ENCODE measurements around the gene RASAL1.

The RASAL1 gene

DNA sequence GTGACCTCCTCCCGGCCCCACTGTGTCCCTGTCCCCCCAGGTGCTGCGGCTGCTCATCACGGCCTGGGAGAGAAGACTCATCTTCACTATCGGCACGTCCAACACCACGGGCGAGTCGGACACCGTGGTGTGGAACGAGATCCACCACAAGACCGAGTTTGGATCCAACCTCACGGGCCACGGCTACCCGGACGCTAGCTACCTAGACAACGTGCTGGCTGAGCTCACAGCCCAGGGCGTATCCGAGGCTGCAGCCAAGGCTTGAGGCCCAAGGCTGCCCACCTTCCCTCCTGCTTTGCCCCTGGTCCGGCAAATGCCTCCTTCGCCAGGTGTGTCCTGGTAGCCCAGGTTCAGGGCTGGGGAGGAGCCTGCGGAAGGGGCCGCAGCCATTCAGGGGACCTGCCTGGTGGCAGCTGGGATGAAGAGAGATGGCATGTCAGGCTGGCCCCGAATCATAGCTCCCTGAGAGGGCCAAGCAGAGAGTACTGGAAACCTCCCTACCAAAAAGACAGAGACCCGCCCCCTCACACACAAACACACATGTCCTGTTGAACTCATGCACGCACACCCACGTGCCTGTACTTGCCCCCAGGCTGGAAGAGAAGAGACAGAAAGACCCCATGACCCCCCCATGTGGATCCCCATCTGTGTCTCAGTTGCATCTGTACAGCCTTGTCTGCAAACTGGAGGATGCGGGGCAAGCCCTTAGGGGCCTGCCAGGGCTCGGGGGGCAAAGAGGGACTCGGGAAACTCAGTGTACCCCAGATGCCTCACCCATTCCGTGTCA is 38.7 kb downstream of the RASAL1 start:
- no peak for DNase-seq (ENCODE audit: low read depth in 3 of 3)

DNA sequence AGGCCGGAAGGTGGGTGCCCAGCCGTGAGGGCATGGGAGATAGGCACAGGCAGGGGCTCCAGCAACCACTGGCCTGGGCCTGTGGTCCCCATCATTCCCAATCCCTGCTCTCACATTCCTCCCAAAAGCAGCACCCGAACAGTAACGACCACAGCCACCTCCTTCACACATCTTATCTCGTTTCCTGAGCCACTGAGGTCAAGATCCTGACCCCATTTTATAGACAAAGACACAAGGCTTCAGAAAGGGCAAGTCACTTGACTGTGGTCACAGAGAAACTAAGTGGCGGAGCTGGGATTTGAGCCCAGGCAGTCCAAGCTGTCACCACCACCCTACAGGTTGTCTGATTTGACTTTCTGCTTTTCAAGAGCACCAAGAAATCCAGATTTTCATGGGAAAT is 40.2 kb downstream of the RASAL1 start:
- DNase-seq (ENCODE audit: low read depth in 3 of 3) = no peak

DNA sequence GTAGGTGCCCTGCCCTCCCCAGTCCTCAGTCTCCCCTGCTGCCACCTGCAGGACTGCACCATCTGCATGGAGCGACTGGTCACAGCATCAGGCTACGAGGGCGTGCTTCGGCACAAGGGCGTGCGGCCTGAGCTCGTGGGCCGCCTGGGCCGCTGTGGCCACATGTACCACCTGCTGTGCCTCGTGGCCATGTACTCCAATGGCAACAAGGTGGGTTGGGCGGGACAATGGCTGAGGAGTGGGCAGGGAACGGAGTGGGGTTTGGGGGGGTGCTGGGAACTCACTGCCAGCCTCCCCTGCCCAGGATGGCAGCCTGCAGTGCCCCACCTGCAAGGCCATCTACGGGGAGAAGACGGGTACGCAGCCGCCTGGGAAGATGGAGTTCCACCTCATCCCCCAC is 40.8 kb downstream of the RASAL1 start:
- no peak for DNase-seq (ENCODE audit: low read depth in 3 of 3)

DNA sequence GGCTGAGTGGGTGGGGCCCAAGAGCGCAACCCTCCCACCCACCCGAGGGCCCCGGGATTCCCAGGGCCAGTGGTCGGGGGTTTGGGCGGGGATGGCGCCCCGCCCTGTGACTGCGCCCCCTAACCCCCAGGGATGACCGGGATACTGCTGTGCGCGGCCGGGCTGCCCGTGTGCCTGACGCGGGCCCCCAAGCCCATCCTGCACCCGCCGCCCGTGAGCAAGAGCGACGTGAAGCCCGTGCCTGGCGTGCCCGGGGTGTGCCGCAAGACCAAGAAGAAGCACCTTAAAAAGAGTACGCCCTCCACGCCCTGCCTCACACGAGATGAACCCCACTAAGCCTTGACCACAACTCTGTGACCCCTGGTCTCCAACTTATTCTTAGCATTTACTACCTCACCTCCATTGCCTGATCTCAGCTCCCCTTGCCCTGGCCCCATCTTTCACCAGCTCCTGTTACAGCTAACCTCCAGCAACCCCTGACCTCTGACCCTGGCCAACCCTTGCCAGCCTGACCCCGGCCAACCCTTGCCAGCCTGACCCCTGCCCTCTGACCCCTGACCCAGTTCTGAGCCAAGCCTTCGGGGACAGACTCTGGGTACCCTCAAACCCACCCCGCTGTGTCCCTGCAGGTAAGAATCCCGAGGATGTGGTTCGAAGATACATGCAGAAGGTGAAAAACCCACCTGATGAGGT is 42.0 kb downstream of the RASAL1 start:
- DNase-seq (ENCODE audit: low read depth in 3 of 3) = no peak

DNA sequence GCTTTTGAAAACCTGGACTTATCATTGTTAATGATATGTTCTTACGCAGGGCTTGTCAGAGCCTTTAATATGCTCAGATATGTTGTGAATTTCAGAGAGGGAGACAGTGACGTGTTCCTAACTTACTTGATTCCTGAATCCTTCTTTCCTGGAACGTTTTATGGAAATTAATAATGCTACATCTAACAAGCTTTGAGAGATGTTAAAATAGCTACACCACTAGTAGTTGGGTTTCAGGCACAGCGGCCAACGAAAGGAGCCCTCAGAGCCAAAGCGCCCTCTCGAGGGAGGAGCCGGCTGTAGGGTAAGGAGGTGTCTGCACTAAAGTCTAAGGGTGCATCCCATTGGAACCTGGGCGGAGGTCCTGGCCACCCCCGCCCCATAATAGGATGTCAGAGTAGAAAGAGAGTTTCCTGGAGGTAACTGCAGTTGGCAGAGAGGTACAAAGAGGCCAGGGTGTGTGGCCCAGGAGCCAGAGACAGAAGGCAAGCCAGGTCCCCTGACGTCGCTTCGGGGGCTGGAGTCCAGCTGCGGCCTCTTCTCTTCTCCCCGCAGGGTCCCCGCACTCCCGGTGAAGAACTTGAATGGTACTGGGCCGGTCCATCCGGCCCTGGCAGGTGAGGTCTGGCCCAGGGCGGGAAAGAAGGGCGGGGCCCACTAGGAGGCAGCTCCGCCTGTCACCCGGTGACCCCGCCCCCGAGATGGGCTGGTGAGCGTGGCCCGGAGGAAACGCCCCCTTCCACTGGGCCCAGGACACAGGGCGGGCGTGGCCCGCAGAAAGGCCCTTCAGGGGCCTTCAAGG is 42.8 kb downstream of the RASAL1 start:
- no peak for DNase-seq (ENCODE audit: low read depth in 3 of 3)

DNA sequence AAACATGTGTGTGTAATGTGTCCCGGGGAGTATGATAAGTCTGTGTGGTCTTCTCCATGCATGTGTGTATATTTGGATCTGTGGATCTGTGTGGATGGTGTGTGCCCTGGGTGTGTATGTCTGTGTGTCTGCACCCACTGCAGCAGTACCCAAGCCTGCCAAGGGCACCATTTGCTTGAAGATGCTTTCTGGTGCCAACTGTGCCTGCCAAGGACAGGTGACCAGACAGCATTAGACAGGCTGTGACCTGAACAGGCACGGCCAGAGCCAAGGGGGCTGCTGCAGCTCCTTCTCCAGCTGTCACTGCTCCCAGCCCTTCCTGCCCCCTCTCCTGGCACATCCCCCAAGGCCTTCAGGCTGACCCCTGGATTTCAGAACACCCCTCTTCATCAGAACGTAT is 44.1 kb downstream of the RASAL1 start:
- DNase-seq (ENCODE audit: low read depth in 3 of 3) = no peak

DNA sequence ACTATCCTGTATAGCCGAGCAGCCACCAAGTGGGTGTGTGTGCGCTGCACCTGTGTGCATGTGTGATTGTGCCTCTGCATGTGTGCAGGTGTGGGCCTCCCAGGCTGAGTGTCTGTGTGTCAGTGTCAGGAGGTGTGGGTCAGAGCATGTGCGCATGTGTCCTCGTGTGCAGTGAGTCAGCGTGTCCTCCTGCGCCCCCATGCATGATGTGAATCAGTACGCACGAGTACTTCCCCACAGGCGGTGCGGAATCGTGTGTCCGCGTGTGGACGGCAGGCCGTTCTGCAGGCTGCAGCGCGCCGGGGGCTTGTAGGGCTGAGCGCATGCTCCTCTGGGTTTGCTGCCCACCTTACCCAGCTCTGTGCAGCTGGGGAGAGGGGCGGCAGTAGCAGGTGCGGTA is 44.8 kb downstream of the RASAL1 start:
- DNase-seq (ENCODE audit: low read depth in 3 of 3) = no peak

DNA sequence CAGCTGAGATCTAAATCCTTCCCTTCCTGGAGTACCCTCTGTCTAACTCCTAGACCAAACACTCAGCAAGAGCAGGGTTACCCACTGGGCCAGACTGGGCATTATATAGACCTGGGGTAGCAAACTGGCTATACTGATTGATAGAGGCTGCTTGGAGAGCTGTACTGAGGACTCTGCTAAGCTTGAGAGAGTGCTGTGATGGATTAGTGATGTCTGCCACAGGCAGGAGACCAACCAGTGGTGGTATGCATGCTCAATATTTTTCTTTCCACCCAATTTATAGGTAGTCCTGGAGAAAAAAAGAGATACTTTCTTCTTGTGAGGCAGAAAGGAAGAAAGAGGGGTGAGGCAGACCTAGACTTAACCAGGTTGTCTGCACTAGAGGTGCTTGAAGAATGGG is 45.7 kb downstream of the RASAL1 start:
- DNase-seq (ENCODE audit: low read depth in 3 of 3) = no peak

DNA sequence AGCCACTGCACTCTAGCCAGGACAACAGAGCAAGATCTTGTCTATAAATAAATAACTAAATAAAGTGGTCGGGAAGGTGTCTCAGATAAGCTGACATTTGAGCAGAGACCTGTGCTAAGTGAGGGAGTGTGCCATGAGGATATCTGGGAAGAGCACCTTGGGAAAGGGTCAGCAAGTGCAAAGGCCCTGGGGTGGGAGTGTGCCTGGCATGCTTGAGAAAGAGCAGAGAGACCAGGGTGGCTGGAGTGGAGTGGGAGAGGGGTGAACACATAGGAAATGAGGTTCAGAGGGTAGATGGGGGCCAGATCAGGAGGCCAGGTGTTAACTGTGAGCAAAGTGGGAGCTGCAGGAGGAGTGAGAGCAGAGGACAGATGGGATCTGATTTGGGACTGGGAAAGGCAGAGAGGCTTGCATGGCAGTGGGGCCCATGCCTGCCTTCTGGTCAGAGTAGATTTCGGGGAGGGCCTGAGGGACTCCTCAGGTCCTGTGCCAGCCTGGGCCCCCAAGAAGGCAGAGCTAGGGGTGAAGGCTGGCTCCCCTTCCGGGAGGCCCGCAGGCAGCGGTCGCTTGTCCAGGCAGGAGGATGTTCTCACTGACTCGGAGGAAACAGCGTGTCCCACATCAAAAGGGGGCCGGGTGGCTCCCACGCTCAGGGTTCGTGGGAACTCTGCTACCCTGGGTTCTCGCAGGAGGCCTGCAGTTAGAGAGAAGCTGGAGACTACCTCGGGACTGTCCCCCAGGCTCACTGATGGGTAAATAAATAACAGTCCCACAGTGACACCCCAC is 46.4 kb downstream of the RASAL1 start:
- peak in 1 of 3 experiments; percentile 31 for DNase-seq (ENCODE audit: low read depth in 3 of 3)

DNA sequence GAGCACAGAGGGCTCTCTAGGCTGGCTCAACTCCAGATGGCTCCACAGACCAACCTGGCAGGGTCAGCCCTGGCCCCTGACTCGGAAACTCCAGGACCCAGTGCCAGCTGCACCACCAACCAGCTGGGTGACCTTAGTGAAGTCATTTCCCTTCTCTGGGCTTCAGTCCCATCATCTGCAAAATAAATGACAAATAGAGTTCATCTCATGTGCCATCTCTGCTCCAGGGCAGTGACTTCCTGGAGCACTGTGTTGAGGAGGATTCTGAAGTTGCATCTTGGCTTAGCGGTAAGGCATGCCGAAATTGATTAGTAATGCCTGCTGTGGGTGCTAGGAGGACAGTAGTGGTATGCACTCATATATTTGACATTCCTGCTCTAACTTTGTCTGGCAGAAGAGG is 47.5 kb downstream of the RASAL1 start:
- DNase-seq (ENCODE audit: low read depth in 3 of 3) = no peak

DNA sequence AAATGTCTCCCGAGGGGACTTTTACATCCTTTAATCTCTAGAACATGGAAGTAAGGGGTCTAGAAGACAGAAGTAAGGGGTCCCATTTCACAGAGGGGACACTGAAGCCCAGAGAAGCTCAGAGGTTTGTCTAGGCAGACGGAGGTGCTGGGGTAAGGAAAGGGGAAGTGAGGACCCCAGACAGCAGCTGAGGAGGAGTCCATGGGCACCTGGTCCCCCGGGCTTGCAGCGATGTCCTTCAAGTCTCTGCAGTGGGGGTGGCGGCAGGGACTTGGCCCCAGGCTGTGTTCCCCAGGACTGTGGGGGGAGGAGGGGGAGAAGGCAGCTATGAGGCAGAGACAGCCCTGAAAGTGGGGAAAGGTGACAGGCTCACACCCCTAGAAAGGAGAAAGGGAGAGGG is 48.4 kb downstream of the RASAL1 start:
- DNase-seq (ENCODE audit: low read depth in 3 of 3) = no peak

DNA sequence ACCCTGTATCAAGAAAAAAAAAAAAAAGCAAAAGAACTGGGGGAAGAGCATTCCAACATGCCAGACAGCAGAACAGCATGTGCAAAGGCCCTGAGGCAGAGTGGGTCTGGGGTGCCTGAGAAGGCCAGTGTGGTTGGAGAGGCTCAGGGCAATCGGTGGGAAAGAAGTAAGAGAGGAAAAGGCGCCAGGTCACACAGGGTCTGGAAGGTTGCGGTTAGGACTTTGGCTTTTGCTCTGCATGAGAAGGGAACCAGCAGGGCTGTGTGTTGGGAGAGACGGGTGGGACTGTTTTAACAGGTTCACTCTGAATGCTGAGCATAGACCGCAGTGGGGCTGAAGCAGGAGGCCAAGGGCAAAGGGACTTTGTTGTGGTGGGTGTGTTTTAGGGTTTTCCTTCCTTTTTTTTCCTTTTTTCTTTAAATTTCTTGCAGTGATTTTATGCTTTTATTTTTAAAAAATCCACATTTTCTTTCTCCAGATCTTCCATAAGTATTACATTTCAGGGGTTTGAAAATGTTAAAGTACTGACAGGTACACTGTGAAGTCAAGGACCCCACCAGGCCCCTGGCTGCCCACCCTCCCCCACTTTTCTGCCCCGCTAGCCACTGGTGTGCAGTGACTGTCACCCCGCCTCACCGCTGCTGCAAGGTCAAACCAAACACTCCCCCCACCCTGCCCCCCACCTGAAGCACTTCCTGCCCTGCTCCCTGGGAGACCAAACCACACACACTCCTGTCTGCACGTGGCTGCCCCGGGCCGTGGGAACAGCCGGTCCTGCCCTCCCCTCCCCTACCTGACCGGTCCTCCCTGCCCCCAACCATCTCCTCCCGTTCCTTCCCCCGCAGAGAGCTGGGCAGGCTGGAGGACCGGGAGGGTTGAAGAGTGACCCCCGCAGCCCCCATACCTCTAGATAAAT is 49.1 kb downstream of the RASAL1 start:
- DNase-seq (ENCODE audit: low read depth in 3 of 3) = peak in 1 of 3 experiments; percentile 9

DNA sequence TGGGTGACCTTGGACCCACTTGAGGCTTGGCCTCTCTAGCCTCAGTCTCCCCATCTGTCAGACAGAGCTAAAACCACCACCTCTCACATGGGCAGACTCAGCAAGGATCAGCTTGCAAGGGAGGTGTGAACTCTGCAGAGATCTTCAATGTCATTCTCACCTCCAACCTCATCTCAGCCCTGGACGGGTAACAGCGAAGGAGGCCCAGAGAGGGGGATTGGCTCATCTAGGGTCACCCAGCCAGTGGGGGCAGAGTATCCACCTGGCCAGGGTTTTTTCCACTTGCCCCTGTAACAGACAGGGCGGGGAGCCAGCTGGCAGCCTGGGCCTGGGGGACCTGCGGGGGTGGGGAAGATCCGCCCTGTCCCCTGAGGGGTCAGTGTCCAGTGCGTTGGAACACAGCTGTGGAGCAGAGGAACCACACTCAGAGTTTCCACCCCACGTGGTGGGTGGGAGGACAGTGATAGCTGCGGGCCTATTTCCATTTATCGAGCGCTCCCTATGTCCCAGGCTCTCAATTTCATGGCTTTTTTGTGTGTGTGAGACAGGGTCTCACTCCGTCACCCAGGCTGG is 51.6 kb downstream of the RASAL1 start:
- DNase-seq (ENCODE audit: low read depth in 3 of 3) = no peak

DNA sequence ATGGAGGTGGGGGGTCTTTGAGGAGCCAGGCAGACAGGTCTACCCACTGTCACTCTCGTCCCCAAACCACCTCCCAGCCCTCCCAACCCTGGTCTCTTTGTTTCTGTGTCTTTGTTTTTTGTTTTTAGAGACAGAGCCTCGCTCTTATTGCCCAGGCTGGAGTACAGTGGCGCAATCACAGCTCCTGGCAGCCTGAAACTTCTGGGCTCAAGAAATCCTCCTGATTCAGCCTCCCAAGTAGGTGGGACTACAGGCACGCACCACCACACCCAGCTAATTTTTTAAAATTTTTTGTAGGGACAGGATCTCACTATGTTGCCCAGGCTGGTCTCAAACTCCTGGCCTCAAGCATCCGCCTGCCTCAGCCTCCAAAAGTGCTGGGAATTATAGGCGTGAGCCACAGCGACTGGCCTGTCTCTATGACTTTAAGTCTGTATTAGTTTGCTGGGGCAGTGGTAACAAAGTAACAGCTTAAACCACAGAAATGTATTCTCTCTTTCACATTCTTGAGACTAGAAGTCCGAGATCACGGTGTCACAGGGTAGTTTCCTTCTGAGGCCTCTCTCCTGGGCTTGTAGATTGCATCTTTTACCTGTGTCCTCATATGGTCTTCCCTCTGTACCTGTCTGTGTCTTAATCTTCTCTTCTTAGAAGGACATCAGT is 52.9 kb downstream of the RASAL1 start:
- no peak for DNase-seq (ENCODE audit: low read depth in 3 of 3)

DNA sequence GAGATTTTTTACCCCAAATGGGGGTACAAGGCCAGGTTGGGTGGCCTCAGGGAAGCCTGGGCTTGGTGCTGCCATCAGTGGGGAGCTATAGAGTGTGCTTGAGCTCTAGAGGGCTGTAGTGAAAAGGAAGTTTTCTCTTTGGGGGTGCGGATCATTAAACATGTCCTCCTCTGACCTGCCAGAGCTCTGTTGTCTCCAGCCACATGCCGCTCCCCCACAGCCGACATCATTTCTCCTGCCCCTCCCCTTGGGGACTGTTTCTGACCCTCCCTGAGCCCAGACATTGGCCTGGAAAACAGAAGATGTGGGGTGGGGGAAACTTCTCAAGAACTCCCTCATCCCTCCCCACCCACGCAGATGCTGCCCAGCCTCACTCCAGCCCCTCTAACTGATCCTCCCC is 53.7 kb downstream of the RASAL1 start:
- no peak for DNase-seq (ENCODE audit: low read depth in 3 of 3)

DNA sequence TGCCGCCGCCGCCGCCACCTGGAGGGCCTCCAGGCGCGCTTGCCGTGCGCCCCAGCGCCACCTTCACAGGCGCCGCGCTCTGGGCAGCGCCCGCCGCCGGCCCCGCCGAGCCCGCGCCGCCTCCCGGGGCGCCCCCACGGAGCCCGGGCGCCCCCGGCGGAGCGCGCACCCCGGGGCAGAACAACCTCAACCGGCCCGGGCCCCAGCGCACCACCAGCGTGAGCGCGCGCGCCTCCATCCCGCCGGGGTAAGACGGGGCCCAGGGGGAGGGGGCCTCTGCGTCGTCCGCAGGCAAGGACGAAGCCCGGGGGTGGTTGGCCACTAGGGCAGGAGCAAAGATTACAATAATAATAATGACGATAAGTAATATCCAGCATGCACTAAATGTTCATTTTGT is 57.7 kb downstream of the RASAL1 start:
- no peak for DNase-seq (ENCODE audit: low read depth in 3 of 3)

DNA sequence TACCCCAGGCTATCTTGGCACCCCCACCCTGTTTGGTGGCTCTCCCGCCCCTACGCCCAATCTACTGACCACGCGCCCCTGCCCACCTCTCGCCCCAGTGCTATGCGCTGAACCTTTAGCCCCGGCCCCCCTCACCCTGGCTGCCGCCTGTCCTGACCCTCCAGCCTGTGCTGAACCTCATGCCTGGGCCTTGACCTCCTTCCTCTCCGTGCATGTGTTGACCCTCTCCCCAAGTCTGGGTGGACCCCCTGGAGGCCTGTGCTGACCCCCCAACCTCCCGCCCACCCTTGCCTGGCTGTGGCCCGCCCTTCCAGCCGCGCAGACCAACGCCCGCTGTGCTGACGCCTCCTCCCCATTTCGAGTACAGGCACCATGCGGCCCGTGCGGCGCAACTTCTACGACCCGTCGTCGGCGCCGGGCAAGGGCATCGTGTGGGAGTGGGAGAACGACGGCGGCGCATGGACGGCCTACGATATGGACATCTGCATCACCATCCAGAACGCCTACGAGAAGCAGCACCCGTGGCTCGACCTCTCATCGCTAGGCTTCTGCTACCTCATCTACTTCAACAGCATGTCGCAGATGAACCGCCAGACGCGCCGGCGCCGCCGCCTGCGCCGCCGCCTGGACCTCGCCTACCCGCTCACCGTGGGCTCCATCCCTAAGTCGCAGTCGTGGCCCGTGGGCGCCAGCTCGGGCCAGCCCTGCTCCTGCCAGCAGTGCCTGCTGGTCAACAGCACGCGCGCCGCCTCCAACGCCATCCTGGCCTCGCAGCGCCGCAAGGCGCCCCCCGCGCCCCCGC is 58.3 kb downstream of the RASAL1 start:
- DNase-seq (ENCODE audit: low read depth in 3 of 3) = no peak

DNA sequence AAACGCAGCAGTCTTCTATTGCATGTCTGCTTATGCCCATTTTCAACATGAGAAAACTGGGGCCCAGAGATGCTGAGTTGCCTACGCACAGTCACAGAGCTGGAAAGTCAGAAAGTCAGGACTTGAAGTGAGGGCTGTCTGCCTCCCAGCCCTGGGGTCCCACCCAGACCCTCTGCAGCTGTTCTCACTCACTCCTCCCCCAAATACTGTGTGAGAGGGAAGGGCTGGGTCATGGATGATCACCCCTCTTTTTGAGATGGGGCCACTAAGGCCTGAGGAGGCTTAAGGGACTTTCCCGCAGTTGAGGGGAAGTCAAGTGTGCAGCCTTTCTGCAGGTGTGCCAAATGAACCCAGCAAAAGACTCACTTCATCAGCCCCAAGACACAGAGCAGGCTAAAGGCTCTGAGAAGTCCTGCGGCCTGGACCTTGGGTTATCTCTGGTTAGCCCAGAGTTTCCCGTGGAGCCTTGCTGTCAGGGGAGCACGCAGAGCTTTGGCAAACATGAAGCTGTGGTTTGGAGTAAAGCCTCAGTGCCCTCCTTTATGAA is 60.4 kb downstream of the RASAL1 start:
- DNase-seq (ENCODE audit: low read depth in 3 of 3) = no peak

DNA sequence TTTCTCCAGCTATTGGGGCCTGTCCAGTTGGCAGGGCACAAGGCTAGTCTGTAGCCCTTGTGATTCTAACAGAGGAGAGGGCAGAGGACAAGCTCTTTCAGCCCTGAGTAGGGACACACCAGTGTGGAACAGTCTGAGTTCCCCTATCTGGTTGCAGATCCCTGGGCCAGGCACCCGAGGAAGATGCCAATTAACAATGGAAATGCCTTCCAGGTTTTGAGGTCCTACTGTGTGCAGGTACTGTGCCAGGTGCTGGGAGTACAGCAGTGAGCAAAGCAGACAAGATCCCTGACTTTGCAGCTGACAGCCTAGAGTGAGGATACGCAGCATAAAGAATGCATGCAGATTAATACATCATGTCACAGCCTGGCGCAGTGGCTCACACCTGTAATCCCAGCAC is 62.0 kb downstream of the RASAL1 start:
- DNase-seq (ENCODE audit: low read depth in 3 of 3) = no peak
